BLaER1 treated with 17β-estradiol and CSF1 and Interleukin-3, amounts not matched to agents 10 nM and 100 nM (cell line): ENCODE measurements around the gene FRMPD4.

ENCODE experiments used
- H3K27ac ChIP-seq, 11 experiments: shearing (Covaris generic); formaldehyde crosslinking; 2 replicates each; pipeline ENCODE4 v1.8.1; 2022
- H3K27me3 ChIP-seq, 11 experiments: shearing (Covaris generic); formaldehyde crosslinking; 2 replicates each; pipeline ENCODE4 v1.8.1; 2022
- H3K36me3 ChIP-seq, 11 experiments: shearing (Covaris generic); formaldehyde crosslinking; 2 replicates each; pipeline ENCODE4 v1.8.1; 2022
- H3K4me1 ChIP-seq, 10 experiments: shearing (Covaris generic); formaldehyde crosslinking; 2 replicates each; pipeline ENCODE4 v1.8.1; 2022
- H3K4me2 ChIP-seq, 11 experiments: shearing (Covaris generic); formaldehyde crosslinking; 2 replicates each; pipeline ENCODE4 v1.8.1; 2022
- H3K4me3 ChIP-seq, 10 experiments: shearing (Covaris generic); formaldehyde crosslinking; 2 replicates each; pipeline ENCODE4 v1.8.1; 2022
- H3K9ac ChIP-seq, 11 experiments: shearing (Covaris generic); formaldehyde crosslinking; 2 replicates each; pipeline ENCODE4 v1.8.1; 2022
- H3K9me3 ChIP-seq, 11 experiments: shearing (Covaris generic); formaldehyde crosslinking; replicated peaks in 1 of 11; 2 replicates each; pipeline ENCODE4 v1.8.1; 2022
- H4K20me1 ChIP-seq, 11 experiments: shearing (Covaris generic); formaldehyde crosslinking; 2 replicates each; pipeline ENCODE4 v1.8.1; 2022
- Cebpa-rat ChIP-seq, 11 experiments: shearing (Covaris generic); IDR thresholded peaks; 2 replicates each; pipeline ENCODE4 v1.8.1; 2022

The FRMPD4 gene

DNA sequence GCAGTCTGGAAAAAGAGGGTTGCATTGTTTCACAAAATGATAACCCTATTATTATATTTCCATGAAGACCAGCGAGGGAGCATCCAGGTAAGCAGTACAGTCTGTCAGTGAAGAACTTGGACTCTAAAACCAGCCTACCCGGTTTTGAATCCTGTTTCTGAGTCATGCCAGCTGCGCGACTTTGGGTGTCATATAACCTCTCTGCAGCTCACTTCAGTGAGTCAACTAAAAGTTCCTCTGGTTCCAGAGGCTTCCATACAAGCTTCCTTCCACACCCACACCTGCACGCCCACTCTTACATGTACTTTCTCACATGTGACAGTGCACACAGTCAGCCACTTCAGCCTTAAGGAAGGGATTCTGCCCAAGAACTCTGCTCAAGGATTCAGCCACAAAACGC lies 603.1 kb downstream of the FRMPD4 start:
- Histone ChIP-seq H3K4me1 (no peaks in the 10 kb centered on the region), H3K4me2 (no peak overlapping the region), H3K36me3 (no peaks in the 10 kb centered on the region), H3K4me3 (no peak overlapping the region), H3K9ac (no peak overlapping the region), H4K20me1 (no peaks in the 10 kb centered on the region), H3K27me3 (peaks cover 63 to 97% (median 93%) of the 10 kb centered on the region in 11 experiments), H3K9me3 (no peaks in the 10 kb centered on the region; a peak in 1 of 22 replicates), H3K27ac (no peak overlapping the region)
- no peak for TF ChIP-seq Cebpa-rat (IDR thresholded peaks at IDR 0.05)

DNA sequence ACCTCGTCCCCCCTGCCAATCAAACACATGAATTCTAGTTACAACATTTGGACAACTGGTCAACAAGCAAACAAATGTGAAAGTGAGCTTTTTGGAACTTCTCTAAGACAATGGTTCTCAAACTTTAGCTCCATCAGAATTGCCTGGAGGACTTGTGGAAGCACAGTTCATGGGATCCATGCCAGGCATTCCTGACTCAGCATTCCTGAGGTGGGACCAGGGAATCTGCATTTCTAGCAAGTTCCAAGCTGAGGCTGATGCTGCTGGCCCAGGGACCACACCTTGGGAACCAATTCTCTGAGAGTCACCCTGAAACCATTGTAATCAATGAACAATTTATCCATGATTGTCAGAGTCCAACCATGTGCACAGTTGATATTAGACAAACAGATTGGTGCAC lies 609.2 kb downstream of the FRMPD4 start:
- no peak for TF ChIP-seq Cebpa-rat (IDR thresholded peaks at IDR 0.05)
- peaks cover 70 to 93% (median 89%) of the 10 kb centered on the region in 11 experiments for H3K27me3 ChIP-seq
- H3K4me2 ChIP-seq: no peak overlapping the region
- no peaks in the 10 kb centered on the region; a peak in 1 of 22 replicates for H4K20me1 ChIP-seq
- H3K4me1 ChIP-seq: no peaks in the 10 kb centered on the region
- H3K9ac ChIP-seq: no peak overlapping the region
- H3K4me3 ChIP-seq: no peak overlapping the region
- H3K9me3 ChIP-seq: peaks cover 0 to 14% (median 6%) of the 10 kb centered on the region in 11 experiments; a peak in 5 of 22 replicates
- H3K27ac ChIP-seq: no peak overlapping the region
- no peaks in the 10 kb centered on the region for H3K36me3 ChIP-seq

DNA sequence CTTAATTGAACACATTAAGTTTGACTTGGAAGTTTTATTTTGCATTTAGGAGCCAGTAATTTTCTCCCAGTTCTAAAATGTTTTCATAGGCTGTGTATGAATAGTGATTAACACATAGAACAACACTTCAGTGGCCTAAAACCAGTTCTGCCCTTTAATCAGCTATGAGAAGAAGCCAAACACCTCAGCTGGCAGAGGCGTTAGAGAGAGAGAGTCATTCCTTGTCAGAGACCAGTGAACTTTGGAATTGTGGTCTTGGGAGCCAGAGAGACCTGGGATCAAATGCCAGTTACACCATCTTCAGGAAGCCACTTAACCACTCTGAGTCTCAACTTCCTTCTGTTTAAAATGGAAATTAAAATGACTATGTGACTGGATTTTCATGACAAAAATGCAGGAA lies 613.6 kb downstream of the FRMPD4 start:
- Histone ChIP-seq H3K27me3 (peaks cover 84 to 98% (median 95%) of the 10 kb centered on the region in 11 experiments), H4K20me1 (no peaks in the 10 kb centered on the region; a peak in 2 of 22 replicates)
- TF ChIP-seq Cebpa-rat (IDR thresholded peaks at IDR 0.05): no peak

DNA sequence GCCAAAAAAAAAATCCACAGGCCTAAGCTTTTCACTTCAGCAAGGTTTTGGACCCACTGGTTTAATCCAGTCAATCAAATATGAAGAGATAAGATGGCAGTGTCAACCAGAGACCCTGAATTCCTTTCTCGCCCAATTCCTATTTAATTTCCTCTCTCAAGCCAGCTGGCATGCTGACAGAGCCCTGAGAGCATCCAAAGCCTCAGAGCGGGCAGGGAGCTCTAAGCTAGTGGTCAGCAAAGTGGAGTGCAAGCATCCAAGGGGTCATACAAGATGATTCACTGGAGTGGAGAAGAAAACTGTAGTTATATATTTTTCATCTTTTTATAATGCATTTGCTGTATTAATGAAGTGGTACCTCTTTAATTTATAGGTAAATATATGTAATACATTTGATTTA lies 615.1 kb downstream of the FRMPD4 start:
- Histone ChIP-seq H3K4me2 (no peak overlapping the region), H3K27me3 (peaks cover 88 to 100% (median 97%) of the 10 kb centered on the region in 11 experiments), H3K9me3 (peaks cover 0 to 21% (median 6%) of the 10 kb centered on the region in 11 experiments; a peak in 5 of 22 replicates), H3K36me3 (no peaks in the 10 kb centered on the region), H3K4me1 (peaks cover 0 to 2% (median 0%) of the 10 kb centered on the region in 10 experiments; a peak in 2 of 20 replicates), H3K4me3 (no peak overlapping the region), H3K27ac (no peak overlapping the region), H4K20me1 (no peaks in the 10 kb centered on the region; a peak in 2 of 22 replicates), H3K9ac (no peak overlapping the region)
- no peak for TF ChIP-seq Cebpa-rat (IDR thresholded peaks at IDR 0.05)

More for the DNA sequence above, 613.6 kb downstream of the FRMPD4 start:
- Histone ChIP-seq H3K9ac (no peak overlapping the region), H3K4me1 (no peaks in the 10 kb centered on the region), H3K9me3 (peaks cover 0 to 19% (median 6%) of the 10 kb centered on the region in 11 experiments; a peak in 6 of 22 replicates), H3K4me3 (no peak overlapping the region), H3K27ac (no peak overlapping the region), H3K36me3 (no peaks in the 10 kb centered on the region), H3K4me2 (no peak overlapping the region)

DNA sequence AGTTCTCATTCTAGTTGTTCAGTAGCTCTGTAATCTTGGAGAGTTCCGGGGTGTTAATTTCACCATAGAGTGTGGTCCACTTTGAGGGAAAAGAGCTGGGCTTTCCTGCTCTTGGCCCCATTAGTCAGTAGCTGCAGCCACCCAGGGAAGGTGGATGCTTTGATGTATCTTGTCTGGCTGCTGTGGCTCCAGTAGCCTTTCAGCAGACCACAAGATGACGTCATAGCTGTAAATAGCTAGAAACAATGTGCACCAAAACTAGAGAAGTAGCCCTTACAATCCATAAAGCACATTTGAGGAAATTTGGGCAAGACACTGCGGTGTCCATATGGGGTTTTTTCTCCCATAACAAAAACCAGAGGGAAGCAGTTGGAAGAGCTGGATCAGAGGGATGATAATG lies 620.0 kb downstream of the FRMPD4 start:
- no peak overlapping the region for H3K4me3 ChIP-seq
- H3K36me3 ChIP-seq: no peaks in the 10 kb centered on the region
- H3K9ac ChIP-seq: no peak overlapping the region
- no peaks in the 10 kb centered on the region; a peak in 2 of 22 replicates for H4K20me1 ChIP-seq
- H3K27me3 ChIP-seq: peaks cover 81 to 100% (median 95%) of the 10 kb centered on the region in 11 experiments
- no peak overlapping the region for H3K27ac ChIP-seq
- no peak for TF ChIP-seq Cebpa-rat (IDR thresholded peaks at IDR 0.05)
- H3K4me1 ChIP-seq: peaks cover 0 to 6% (median 0%) of the 10 kb centered on the region in 10 experiments; a peak in 2 of 20 replicates
- peaks cover 0 to 39% (median 0%) of the 10 kb centered on the region in 11 experiments; a peak in 3 of 22 replicates for H3K9me3 ChIP-seq
- no peak overlapping the region for H3K4me2 ChIP-seq

DNA sequence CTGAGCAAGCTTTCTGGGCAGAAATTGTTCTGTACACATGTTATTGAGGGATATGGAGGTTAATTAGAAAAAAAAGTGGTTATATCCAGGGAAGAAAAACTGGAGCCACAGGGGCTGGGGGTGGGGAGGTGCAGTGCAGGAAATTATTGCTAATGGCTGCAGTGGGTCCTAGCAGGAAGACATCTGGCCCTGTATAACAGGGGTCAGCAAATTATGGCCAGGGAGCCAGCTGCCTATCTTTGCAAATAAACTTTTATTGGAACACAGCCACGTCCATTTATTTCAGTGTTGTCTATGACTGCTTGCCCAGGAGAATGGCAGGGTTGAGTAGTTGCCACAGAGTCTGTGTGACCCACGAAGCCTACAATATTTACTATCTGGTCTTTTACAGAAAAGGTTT lies 629.6 kb downstream of the FRMPD4 start:
- Histone ChIP-seq H3K27me3 (peaks cover 50 to 94% (median 92%) of the 10 kb centered on the region in 11 experiments), H3K9ac (no peak overlapping the region), H3K27ac (no peak overlapping the region), H4K20me1 (peaks cover 0 to 3% (median 0%) of the 10 kb centered on the region in 11 experiments; a peak in 2 of 22 replicates), H3K4me3 (no peak overlapping the region), H3K4me2 (no peak overlapping the region), H3K4me1 (no peaks in the 10 kb centered on the region), H3K9me3 (peaks cover 0 to 34% (median 6%) of the 10 kb centered on the region in 11 experiments; a peak in 10 of 22 replicates), H3K36me3 (no peaks in the 10 kb centered on the region)
- no peak for TF ChIP-seq Cebpa-rat (IDR thresholded peaks at IDR 0.05)

DNA sequence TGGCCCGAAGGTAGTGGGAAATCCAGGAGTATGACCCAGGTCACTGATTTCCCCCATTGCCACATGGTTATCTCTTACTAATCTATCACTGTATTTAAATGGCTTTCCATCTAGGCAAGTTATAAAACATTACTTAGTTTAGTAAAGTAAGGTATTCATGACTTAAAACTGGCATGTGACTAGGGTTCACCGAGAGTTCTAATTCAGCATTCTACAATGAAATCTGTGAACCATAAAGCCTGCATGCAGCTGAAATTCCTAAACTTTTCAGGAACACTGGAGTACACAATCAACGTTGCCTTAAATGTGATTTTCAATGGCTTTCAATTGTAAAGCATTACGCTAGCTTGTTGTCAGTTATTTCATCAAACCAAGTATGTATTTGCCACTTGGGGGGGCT lies 630.2 kb downstream of the FRMPD4 start:
- Histone ChIP-seq H3K4me1 (no peaks in the 10 kb centered on the region), H3K4me3 (no peak overlapping the region), H3K36me3 (no peaks in the 10 kb centered on the region), H3K27me3 (peaks cover 53 to 94% (median 92%) of the 10 kb centered on the region in 11 experiments), H3K9me3 (peaks cover 0 to 27% (median 6%) of the 10 kb centered on the region in 11 experiments; a peak in 10 of 22 replicates), H4K20me1 (peaks cover 0 to 3% (median 0%) of the 10 kb centered on the region in 11 experiments; a peak in 2 of 22 replicates), H3K27ac (no peak overlapping the region), H3K9ac (no peak overlapping the region), H3K4me2 (no peak overlapping the region)
- TF ChIP-seq Cebpa-rat (IDR thresholded peaks at IDR 0.05): no peak

DNA sequence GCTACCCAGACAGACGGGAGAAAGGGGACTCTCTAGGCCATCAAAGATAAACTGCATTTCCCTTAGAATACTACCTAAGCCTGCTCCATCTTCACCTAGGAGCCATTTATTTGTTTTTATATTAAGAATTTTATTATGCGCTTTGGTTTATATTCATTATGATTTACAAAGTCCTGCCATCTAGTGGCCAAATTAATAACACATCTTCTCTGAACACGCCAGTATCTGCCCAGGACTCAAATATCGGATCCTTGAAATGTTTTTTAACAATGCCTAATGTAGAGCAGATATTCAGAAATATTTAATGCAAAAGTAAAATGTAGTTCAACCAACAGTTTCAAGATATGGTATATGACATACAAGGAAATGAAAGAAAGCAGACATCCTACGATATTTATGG lies 632.2 kb downstream of the FRMPD4 start:
- Histone ChIP-seq H3K4me1 (no peaks in the 10 kb centered on the region), H3K27ac (no peak overlapping the region), H3K9ac (no peak overlapping the region), H3K4me3 (no peak overlapping the region), H3K9me3 (peaks cover 0 to 8% (median 0%) of the 10 kb centered on the region in 11 experiments; a peak in 4 of 22 replicates), H3K27me3 (peaks cover 63 to 94% (median 92%) of the 10 kb centered on the region in 11 experiments), H3K36me3 (no peaks in the 10 kb centered on the region), H3K4me2 (no peak overlapping the region), H4K20me1 (peaks cover 0 to 3% (median 0%) of the 10 kb centered on the region in 11 experiments; a peak in 2 of 22 replicates)
- TF ChIP-seq Cebpa-rat (IDR thresholded peaks at IDR 0.05): no peak

DNA sequence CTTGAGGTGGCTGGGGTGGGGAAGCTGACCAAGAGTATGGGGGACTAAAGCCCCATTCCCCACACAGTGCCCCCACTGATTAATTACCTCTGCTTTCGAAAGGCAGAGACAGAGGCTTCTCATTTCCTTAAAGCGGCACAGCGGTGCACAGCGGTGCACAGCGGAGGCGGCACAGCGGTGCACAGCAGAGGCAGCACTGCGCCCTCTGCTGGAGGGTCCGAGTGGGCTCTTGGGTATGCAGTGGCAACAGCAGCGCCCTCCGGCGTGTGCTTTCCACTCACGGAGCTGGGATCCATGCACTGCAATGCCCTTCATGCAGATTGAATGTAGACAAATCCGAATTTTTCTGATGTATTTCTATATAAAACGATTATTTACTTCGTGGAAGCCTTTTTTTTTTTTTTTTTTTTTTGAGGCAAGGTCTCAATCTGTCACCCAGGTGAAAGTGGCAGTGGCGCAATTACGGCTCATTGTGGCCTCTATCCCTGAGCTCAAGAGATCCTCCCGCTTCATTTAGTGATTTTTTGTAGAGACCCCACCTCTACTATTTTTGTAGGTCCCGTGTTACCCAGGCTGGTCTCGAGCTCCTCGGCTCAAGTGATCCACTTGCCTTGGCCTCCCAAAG lies 633.3 kb downstream of the FRMPD4 start:
- Histone ChIP-seq H3K9me3 (no peaks in the 10 kb centered on the region; a peak in 1 of 22 replicates), H3K9ac (no peak overlapping the region), H3K4me1 (no peaks in the 10 kb centered on the region), H4K20me1 (peaks cover 0 to 3% (median 0%) of the 10 kb centered on the region in 11 experiments; a peak in 3 of 22 replicates), H3K27ac (no peak overlapping the region), H3K27me3 (peaks cover 67 to 96% (median 94%) of the 10 kb centered on the region in 11 experiments), H3K4me2 (no peak overlapping the region), H3K36me3 (no peaks in the 10 kb centered on the region), H3K4me3 (no peak overlapping the region)
- TF ChIP-seq Cebpa-rat (IDR thresholded peaks at IDR 0.05): no peak
